Fibroblast of skin of right biceps (primary cell): ENCODE measurements around the gene PLCH2.

Experiments
- DNase-seq: peaks from one replicate; pipeline ENCODE4 v3.0.0-alpha.2; 2013

PLCH2 gene

DNA sequence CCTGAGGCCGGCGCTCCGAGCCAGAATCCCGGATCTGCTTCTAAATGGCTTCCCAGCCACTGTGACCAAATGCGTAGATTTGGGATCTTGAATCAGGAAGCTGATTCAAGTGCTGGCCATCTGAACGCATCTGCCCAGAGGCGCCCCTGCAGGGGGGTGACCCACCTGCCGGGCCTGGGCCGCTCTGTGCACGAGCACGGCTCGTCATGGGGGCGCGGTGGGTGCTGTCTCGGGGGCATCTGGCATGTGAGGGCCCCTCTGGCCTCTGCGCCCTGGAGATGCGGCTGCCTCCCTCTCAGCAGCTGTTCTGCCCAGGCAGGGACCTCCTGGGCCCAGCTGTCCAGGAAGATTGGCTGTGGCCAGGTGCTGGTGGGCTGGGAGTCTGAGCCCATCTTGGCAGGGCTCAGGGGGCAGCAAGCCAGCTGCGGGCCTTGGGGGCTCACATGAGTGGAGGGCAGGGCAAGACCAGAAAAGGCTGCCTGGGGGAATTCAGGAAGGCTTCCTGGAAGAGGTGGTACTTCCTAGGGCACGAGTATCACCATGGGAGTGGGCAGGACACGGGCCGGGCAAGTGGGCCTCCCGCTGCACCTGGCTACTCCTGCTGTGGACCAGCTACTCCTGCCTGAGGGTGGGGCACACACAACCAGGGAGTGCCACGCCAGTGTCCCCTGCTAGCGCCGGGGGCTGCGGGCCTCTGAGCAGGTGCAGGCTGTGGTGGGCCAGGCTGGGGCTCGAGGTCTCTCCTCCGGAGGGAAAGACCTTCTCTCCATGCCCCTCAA lies 25.1 kb downstream of the PLCH2 start:
- no peak for DNase-seq

GRCh38 chr1:2501820-2502119 lies 25.7 kb downstream of the PLCH2 start:
- no peak for DNase-seq

DNA sequence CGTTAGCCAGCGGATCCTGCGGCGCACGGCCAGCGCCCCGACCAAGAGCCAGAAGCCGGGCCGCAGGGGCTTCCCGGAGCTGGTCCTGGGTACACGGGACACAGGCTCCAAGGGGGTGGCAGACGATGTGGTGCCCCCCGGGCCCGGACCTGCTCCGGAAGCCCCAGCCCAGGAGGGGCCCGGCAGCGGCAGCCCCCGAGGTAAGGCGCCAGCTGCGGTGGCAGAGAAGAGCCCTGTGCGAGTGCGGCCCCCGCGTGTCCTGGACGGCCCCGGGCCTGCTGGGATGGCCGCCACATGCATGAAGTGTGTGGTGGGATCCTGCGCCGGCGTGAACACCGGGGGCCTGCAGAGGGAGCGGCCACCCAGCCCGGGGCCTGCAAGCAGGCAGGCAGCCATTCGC lies 26.1 kb downstream of the PLCH2 start:
- DNase-seq = no peak

DNA sequence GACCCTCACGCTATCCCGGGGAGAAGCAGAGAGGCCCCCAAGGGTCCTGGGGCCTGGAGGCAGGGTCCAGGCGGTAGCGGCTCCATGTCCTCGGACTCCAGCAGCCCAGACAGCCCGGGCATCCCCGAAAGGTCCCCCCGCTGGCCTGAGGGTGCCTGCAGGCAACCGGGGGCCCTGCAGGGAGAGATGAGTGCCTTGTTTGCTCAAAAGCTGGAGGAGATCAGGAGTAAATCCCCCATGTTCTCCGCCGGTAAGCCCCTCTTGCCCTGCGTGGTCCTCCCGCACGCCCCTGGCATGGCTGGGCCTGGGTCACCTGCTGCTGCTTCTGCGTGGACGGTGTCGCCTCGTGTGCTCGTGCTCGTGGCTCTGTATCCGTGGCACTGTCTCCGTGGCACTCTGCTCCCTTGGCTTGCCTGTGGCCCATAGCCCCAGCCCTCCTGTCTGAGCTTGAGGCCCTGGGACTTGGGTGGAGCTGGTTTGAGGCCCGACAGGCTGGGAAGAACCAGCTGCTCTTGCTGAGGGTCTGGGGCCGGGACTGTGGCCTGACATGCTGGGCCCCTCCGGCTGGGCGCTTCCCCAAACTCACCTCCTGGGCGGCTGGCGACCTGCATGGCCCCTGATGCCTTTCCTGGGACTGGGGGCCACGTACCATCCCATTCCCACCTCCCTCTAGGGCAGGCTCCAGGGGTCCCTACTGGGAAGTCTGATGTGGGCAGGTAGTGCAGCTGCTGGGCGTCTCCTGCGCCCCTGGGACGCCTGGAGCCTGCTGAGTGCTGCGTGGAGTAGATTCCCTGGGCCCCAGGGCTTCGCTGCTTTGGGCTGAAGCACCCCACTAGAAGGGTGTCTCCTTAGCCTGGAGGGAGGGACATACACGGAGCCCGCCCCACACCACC lies 26.8 kb downstream of the PLCH2 start:
- DNase-seq = no peak

DNA sequence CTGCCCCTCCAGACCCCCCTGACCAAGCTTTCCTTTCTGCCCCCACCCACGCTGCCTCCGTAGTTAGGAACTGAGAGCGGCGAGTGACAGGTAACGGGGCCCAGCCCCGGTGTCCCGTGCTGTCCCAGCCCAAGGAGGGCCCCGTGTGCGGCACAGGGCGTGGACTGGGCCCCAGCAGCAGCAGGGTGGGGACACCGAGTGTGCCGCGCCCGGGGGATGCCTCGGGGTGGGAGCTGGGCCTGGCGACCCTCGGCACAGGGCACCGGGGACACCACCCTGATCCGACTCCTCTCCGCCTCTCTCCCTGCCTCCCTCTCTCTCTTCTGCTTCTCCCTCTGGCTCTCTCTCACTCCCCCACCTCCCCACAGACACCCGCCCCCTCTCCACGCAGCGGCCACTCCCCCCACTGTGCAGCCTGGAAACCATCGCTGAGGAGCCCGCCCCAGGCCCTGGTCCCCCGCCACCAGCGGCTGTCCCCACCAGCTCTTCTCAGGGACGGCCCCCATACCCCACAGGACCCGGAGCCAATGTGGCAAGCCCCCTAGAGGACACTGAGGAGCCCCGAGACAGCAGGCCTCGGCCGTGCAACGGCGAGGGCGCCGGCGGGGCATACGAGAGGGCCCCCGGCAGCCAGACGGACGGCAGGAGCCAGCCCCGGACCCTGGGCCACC lies 27.6 kb downstream of the PLCH2 start:
- DNase-seq = no peak

DNA sequence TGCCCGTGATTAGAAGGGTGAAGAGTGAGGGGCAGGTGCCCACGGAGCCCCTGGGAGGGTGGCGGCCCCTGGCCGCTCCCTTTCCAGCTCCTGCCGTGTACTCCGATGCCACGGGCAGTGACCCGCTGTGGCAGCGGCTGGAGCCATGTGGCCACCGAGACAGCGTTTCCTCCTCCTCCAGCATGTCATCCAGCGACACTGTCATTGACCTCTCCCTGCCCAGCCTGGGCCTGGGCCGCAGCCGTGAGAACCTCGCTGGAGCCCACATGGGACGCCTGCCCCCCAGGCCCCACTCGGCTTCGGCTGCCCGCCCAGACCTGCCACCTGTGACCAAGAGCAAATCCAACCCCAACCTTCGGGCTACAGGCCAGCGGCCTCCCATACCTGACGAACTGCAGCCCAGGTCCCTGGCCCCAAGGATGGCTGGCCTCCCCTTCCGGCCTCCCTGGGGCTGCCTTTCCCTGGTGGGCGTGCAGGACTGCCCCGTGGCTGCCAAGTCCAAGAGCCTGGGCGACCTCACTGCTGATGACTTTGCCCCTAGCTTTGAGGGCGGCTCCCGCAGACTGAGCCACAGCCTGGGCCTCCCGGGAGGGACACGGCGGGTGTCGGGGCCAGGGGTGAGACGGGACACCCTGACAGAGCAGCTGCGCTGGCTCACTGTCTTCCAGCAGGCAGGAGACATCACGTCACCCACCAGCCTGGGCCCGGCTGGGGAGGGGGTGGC lies 28.3 kb downstream of the PLCH2 start:
- no peak for DNase-seq

DNA sequence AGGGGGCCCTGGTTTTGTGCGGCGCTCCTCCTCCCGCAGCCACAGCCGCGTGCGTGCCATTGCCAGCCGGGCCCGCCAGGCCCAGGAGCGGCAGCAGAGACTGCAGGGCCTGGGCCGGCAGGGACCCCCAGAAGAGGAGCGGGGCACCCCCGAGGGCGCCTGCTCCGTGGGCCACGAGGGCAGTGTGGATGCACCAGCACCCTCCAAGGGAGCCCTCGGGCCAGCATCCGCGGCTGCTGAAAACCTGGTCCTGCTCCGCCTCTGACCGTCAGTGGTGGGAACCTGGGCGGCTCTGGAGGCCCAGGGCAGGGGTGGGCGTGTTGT lies 28.8 kb downstream of the PLCH2 start:
- DNase-seq = no peak

GRCh38 chr1:2505461-2505994 lies 29.4 kb downstream of the PLCH2 start:
- no peak for DNase-seq

DNA sequence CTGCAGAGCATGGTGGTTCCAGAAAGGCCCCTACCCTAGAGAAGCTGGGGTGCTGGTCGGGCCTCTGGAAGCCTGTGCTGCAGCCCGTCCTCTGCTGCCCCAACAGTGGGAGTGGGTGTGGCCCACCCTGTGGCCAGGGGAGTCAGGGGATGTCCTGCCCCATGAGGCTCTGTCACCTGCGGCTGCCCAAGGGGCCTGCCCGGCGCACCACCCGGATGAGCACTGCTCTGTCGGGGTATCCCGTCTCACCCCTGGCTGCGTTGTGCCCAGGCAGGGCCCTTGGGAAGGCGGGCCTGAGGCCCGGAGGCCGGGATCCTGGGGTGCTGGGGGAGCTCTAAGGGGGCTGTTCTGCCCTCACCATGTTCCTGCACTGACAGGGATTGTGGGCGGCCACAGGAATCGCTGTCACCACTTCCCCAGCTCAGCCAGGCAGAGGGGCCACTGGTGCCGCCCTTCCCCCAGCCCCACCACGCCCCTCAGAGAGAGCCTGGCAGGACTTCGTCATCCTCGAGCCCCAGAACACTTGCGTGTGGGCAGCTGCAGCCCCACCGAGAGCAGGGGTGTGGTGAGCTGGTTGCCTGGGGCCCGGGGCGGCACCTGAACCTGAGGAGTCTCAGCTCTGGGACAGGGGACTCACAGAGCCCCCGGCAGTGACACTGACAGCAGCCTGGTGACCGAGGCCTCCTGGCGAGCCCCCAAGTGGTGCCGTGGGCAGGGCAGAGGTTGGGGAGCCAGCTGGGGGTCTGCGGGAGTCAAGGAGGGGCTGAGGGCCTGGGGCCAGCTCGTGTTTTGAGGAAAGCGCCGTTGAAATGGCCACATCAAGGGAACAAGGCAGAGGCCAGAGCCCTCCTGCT lies 30.1 kb downstream of the PLCH2 start:
- DNase-seq = no peak

DNA sequence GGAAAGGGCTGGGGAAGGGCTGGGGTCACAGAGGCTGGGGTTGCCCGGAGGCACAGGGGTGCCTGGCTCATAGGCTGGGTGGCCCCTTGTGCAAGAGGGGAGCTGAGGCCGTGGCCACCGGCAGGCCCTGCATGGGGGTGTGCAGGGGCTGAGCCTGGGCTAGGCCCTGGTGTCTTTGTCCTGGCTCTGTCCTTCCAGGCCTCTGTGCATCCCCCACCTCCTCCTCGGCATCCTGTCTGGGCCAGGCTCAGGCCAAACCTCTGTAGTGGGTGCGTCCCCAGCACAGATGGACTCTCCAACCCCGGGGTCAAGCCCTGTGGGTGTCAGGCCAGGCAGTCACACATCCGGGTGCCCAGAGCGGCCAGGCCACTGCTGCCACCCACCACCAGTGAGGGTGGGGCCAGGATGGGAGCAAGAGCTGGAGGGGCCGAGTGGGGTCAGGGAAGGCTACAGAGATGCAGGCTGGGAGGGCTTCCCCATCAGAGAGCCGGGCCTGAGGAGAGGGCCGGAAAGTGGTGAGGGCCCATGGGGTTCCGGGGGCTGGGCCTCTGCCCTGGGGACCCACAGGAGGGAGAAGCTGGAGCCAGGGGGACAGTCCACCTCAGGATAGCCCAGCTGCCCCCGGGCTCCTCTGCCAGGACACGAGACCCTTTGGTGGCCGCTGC lies 30.9 kb downstream of the PLCH2 start:
- no peak for DNase-seq

- DNase-seq = no peak
Observed at GRCh38 chr1:2507744-2508155, 31.7 kb downstream of the PLCH2 start.

DNA sequence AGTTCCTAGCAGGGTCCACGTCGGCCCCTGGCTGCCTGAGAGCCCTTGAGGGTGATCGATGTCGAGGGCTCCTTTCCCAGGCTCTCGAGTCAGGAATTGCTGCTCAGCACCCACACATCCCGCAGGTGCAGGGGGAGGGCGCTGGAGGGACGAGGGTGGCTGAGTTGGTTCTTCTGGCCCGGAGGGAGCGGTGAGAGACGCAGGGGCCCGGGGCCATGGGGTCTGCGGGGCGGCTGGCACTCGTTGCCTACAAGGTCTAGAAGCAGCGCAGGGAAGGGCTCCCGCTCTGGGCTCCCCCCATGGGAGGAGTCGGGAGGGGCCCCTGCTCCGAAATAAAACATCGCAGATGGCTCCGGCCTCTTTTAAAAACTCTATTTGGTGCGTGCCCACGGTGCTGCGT lies 32.1 kb downstream of the PLCH2 start:
- no peak for DNase-seq

DNA sequence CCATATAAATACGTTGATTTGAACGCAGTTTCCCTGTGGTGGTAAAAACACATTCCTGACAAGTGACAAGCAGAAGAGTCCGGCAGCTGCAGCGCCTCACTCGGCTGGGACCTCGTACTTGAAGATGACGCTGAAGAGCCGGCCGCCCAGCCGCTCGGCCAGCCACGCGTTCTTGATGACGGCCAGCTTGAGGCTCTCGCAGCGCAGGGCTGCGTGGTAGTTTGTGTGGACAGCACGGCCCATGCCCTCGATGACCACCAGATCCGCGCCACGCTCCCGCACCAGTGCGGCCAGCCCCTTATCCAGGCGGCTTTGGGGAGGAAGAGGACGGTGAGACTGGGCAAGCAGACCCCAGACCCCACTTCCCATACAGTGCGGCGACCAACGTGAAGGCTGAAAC lies 32.7 kb downstream of the PLCH2 start:
- no peak for DNase-seq

DNA sequence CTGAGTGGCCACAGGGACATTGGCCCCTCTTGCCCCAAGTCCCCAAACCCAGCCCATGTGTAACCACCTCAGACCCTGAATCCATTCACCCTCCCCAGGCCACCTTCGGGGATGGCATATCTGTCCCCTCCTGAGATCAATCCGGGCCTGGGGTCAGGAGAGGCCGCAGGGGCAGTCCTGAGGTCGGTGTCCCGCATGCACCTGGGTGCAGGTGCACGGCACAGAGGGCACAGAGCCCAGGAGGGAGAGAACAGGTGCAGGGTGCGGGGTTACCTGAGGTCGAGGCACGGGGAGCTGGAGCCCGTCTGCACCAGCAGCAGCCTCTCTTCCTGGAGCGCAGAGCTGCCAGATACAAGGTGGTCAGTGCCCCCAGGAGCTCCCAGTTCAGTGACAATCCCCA lies 33.5 kb downstream of the PLCH2 start:
- DNase-seq = no peak

GRCh38 chr1:2510366-2511155 lies 34.5 kb downstream of the PLCH2 start:
- no peak for DNase-seq

GRCh38 chr1:2512862-2513421 lies 36.9 kb downstream of the PLCH2 start:
- DNase-seq = no peak

- no peak for DNase-seq
Observed at GRCh38 chr1:2513939-2514652, 38.0 kb downstream of the PLCH2 start.

GRCh38 chr1:2514863-2515762 lies 39.0 kb downstream of the PLCH2 start:
- no peak for DNase-seq

GRCh38 chr1:2515763-2516080 lies 39.6 kb downstream of the PLCH2 start:
- DNase-seq = no peak
